ENCODE measurements around the gene EPHB1. TPM values are rescaled to one million over a fixed set of nuclear protein-coding genes. Genes with fewer than 3 reads are reported as not detected.

Gene EPHB1
- total RNA-seq, 1 donor: 0.36 TPM

- no peak for DNase-seq (ENCODE audit: insufficient read length, low spot score, missing footprints)
- Histone ChIP-seq H3K9me3 (ENCODE audit: low read depth, low read length) (no peaks in the 10 kb centered on the region), H3K4me3 (ENCODE audit: insufficient read depth, low read length) (no peak overlapping the region), H3K36me3 (ENCODE audit: insufficient read depth, low read length) (no peaks in the 10 kb centered on the region), H3K79me2 (ENCODE audit: insufficient read depth, low read length) (no peaks in the 10 kb centered on the region), H3K4me2 (ENCODE audit: insufficient read depth, low read length) (no peak overlapping the region), H3K27ac (ENCODE audit: low read depth, low read length) (no peak overlapping the region), H3K4me1 (ENCODE audit: insufficient read depth, low read length) (no peaks in the 10 kb centered on the region), H3K27me3 (ENCODE audit: insufficient read depth, low read length) (no peaks in the 10 kb centered on the region), H4K20me1 (ENCODE audit: insufficient read depth, low read length) (no peaks in the 10 kb centered on the region), H2AFZ (ENCODE audit: low read length) (no peak overlapping the region)
- no peak for TF ChIP-seq CTCF (IDR thresholded peaks at IDR 0.05; ENCODE audit: extremely low read depth, low read depth, low read length)
Measured at GRCh38 chr3:134768837-134769236, 26.2 kb upstream of the EPHB1 start.

- H3K4me1 ChIP-seq (ENCODE audit: insufficient read depth, low read length): no peaks in the 10 kb centered on the region
- no peak overlapping the region for H3K4me2 ChIP-seq (ENCODE audit: insufficient read depth, low read length)
- TF ChIP-seq CTCF (IDR thresholded peaks at IDR 0.05; ENCODE audit: extremely low read depth, low read depth, low read length): no peak
- no peak overlapping the region for H3K27ac ChIP-seq (ENCODE audit: low read depth, low read length)
- no peaks in the 10 kb centered on the region for H3K36me3 ChIP-seq (ENCODE audit: insufficient read depth, low read length)
- DNase-seq (ENCODE audit: insufficient read length, low spot score, missing footprints): no peak
- no peak overlapping the region for H2AFZ ChIP-seq (ENCODE audit: low read length)
- H4K20me1 ChIP-seq (ENCODE audit: insufficient read depth, low read length): no peaks in the 10 kb centered on the region
- no peaks in the 10 kb centered on the region for H3K27me3 ChIP-seq (ENCODE audit: insufficient read depth, low read length)
- H3K79me2 ChIP-seq (ENCODE audit: insufficient read depth, low read length): no peaks in the 10 kb centered on the region
- no peak overlapping the region for H3K4me3 ChIP-seq (ENCODE audit: insufficient read depth, low read length)
- H3K9me3 ChIP-seq (ENCODE audit: low read depth, low read length): no peaks in the 10 kb centered on the region
Measured at GRCh38 chr3:134769287-134769868, 25.7 kb upstream of the EPHB1 start.

GRCh38 chr3:134772011-134772410 lies 23.0 kb upstream of the EPHB1 start:
- H2AFZ ChIP-seq (ENCODE audit: low read length): no peak overlapping the region
- no peak overlapping the region for H3K4me3 ChIP-seq (ENCODE audit: insufficient read depth, low read length)
- H3K27ac ChIP-seq (ENCODE audit: low read depth, low read length): no peak overlapping the region
- no peak for DNase-seq (ENCODE audit: insufficient read length, low spot score, missing footprints)
- H3K27me3 ChIP-seq (ENCODE audit: insufficient read depth, low read length): no peaks in the 10 kb centered on the region
- H3K4me2 ChIP-seq (ENCODE audit: insufficient read depth, low read length): no peak overlapping the region
- H3K79me2 ChIP-seq (ENCODE audit: insufficient read depth, low read length): no peaks in the 10 kb centered on the region
- H3K9me3 ChIP-seq (ENCODE audit: low read depth, low read length): no peaks in the 10 kb centered on the region
- TF ChIP-seq CTCF (IDR thresholded peaks at IDR 0.05; ENCODE audit: extremely low read depth, low read depth, low read length): no peak
- no peaks in the 10 kb centered on the region for H3K36me3 ChIP-seq (ENCODE audit: insufficient read depth, low read length)
- H4K20me1 ChIP-seq (ENCODE audit: insufficient read depth, low read length): no peaks in the 10 kb centered on the region
- no peaks in the 10 kb centered on the region for H3K4me1 ChIP-seq (ENCODE audit: insufficient read depth, low read length)

- H4K20me1 ChIP-seq (ENCODE audit: insufficient read depth, low read length): no peaks in the 10 kb centered on the region
- no peaks in the 10 kb centered on the region for H3K36me3 ChIP-seq (ENCODE audit: insufficient read depth, low read length)
- no peak overlapping the region for H3K4me2 ChIP-seq (ENCODE audit: insufficient read depth, low read length)
- no peak overlapping the region for H3K4me3 ChIP-seq (ENCODE audit: insufficient read depth, low read length)
- no peaks in the 10 kb centered on the region for H3K9me3 ChIP-seq (ENCODE audit: low read depth, low read length)
- H2AFZ ChIP-seq (ENCODE audit: low read length): no peak overlapping the region
- no peak for TF ChIP-seq CTCF (IDR thresholded peaks at IDR 0.05; ENCODE audit: extremely low read depth, low read depth, low read length)
- no peaks in the 10 kb centered on the region for H3K79me2 ChIP-seq (ENCODE audit: insufficient read depth, low read length)
- no peaks in the 10 kb centered on the region for H3K4me1 ChIP-seq (ENCODE audit: insufficient read depth, low read length)
- no peaks in the 10 kb centered on the region for H3K27me3 ChIP-seq (ENCODE audit: insufficient read depth, low read length)
- H3K27ac ChIP-seq (ENCODE audit: low read depth, low read length): no peak overlapping the region
- no peak for DNase-seq (ENCODE audit: insufficient read length, low spot score, missing footprints)
Measured at GRCh38 chr3:134772591-134772990, 22.5 kb upstream of the EPHB1 start.

Measured in osteoblast (primary cell).